HCT116 (cell line): ENCODE data around the gene ANO3. TPM values are rescaled to one million over a fixed set of nuclear protein-coding genes. Genes with fewer than 3 reads are reported as not detected.

ENCODE experiments used
- ATAC-seq: fragments of 200-7000 bp; cut with Tn5 transposase; 2 replicates; pipeline ENCODE4 v1.9.1; 2020; ENCODE audit warnings: mild to moderate bottlenecking, moderate library complexity
- BruUV-seq: library from RNA; stranded (reverse); fragments of 400-500 nt; replicated peaks from 2 replicates; lab custom pipeline; 2021; lab: Mats Ljungman, UMichigan
- CTCF ChIA-PET: fragments of 300-600 bp; sonication (Branson Sonifier 250); formaldehyde crosslinking; loops from one replicate; lab custom pipeline; 2021; ENCODE audit warnings: antibody characterized with exemption; lab: Charles Lee
- POLR2A ChIA-PET: fragments of 300-600, 350-600 bp; sonication (Branson Sonifier 250); formaldehyde crosslinking; loops from one replicate; lab custom pipeline; 2021; ENCODE audit warnings: antibody characterized with exemption; lab: Charles Lee
- RAD21 ChIA-PET, 2 experiments: fragments of 300-600 bp; sonication (Branson Sonifier 250); formaldehyde crosslinking; loops; one replicate each; lab custom pipeline; 2023; ENCODE audit warnings: low total read pairs in 2 of 2; ENCODE audit not compliant: uncharacterized antibody in 2 of 2, unreplicated experiment in 2 of 2, low non-redundant PET in 1 of 2; lab: Charles Lee
- DNase-seq: peaks from one replicate; pipeline ENCODE4 v3.0.0-alpha.2; 2010; ENCODE audit warnings: low read depth, low spot score
- H2AFZ ChIP-seq: fragments of 200-600 bp; shearing (Covaris generic), sonication (generic); 2 replicates; pipeline ENCODE4 v1.6.1; 2017; ENCODE audit warnings: low read depth, mixed run types, mixed read lengths, antibody characterized with exemption, low read length; ENCODE audit not compliant: poor library complexity, severe bottlenecking
- H3K27ac ChIP-seq: 2 replicates; pipeline ENCODE4 v1.5.1; 2012; ENCODE audit warnings: low read depth, low read length
- H3K27me3 ChIP-seq: fragments of 200-600 bp; sonication (generic); 2 replicates; pipeline ENCODE4 v1.6.1; 2016; ENCODE audit warnings: mixed run types, low read length, mixed read lengths; ENCODE audit not compliant: insufficient read depth
- H3K36me3 ChIP-seq, 2 experiments: fragments of 200-500 bp in 1 of 2; fragments of 200-600 bp in 1 of 2; sonication (Bioruptor generic) in 1 of 2; sonication (generic) in 1 of 2; 2 replicates each; pipeline versions ENCODE4 v1.5.1 to v1.6.1; 2014 to 2016; ENCODE audit warnings: low read length in 2 of 2, inconsistent platforms in 1 of 2, mixed read lengths in 1 of 2, mixed run types in 1 of 2; ENCODE audit not compliant: insufficient read depth in 2 of 2, control insufficient read depth in 1 of 2
- H3K4me1 ChIP-seq, 2 experiments: fragments of 200-600 bp in 1 of 2; sonication (generic) in 1 of 2; 2 replicates each; pipeline versions ENCODE4 v1.5.1 to v1.6.1; 2012 to 2017; ENCODE audit warnings: low read length in 2 of 2, inconsistent platforms in 1 of 2, mild to moderate bottlenecking in 1 of 2, mixed read lengths in 1 of 2, mixed run types in 1 of 2, moderate library complexity in 1 of 2; ENCODE audit not compliant: insufficient read depth in 2 of 2, control insufficient read depth in 1 of 2
- H3K4me2 ChIP-seq: fragments of 200-600 bp; sonication (generic); 2 replicates; pipeline ENCODE4 v1.6.1; 2017; ENCODE audit warnings: mixed run types, low read length, mixed read lengths
- H3K4me3 ChIP-seq, 2 experiments: fragments of 200-600 bp in 1 of 2; sonication (generic) in 1 of 2; replicated peaks in 1 of 2; 2 replicates each; pipeline ENCODE4 v1.5.1; 2011 to 2016; ENCODE audit warnings: low read length in 2 of 2, control low read depth in 1 of 2, low read depth in 1 of 2, mild to moderate bottlenecking in 1 of 2, mixed read lengths in 1 of 2, mixed run types in 1 of 2
- H3K79me2 ChIP-seq: fragments of 200-600 bp; sonication (generic); 2 replicates; pipeline ENCODE4 v1.6.1; 2017; ENCODE audit warnings: mild to moderate bottlenecking, mixed run types, low read length, moderate library complexity, mixed read lengths; ENCODE audit not compliant: insufficient read depth
- H3K9ac ChIP-seq: fragments of 200-600 bp; sonication (generic); 2 replicates; pipeline ENCODE4 v1.6.1; 2016; ENCODE audit warnings: low read length, mixed read lengths
- H3K9me2 ChIP-seq: fragments of 200-600 bp; sonication (generic), shearing (Covaris generic); 2 replicates; pipeline ENCODE4 v1.6.1; 2017; ENCODE audit warnings: mixed run types, mild to moderate bottlenecking, moderate library complexity; ENCODE audit not compliant: insufficient read depth
- H3K9me3 ChIP-seq, 2 experiments: fragments of 200-500 bp in 1 of 2; fragments of 200-600 bp in 1 of 2; sonication (Bioruptor generic) in 1 of 2; sonication (generic) in 1 of 2; 2 replicates each; pipeline ENCODE4 v1.6.1; 2014 to 2017; ENCODE audit warnings: low read length in 2 of 2, mixed read lengths in 2 of 2, inconsistent platforms in 1 of 2, low read depth in 1 of 2, mild to moderate bottlenecking in 1 of 2, mixed run types in 1 of 2, moderate library complexity in 1 of 2; ENCODE audit not compliant: control insufficient read depth in 1 of 2, insufficient read depth in 1 of 2
- H4K20me1 ChIP-seq: fragments of 200-600 bp; sonication (generic), shearing (Covaris generic); 2 replicates; pipeline ENCODE4 v1.6.1; 2017; ENCODE audit warnings: mixed run types, mild to moderate bottlenecking, moderate library complexity; ENCODE audit not compliant: insufficient read depth
- CTCF ChIP-seq, 3 experiments: fragments of 200-600 bp in 1 of 3; sonication (generic) in 1 of 3; IDR thresholded peaks in 2 of 3; conservative IDR thresholded peaks in 1 of 3; 2 replicates each; pipeline ENCODE4 v1.5.1; 2012 to 2017; ENCODE audit warnings: low read depth in 2 of 3, low read length in 2 of 3, antibody characterized with exemption in 1 of 3, borderline replicate concordance in 1 of 3, control low read depth in 1 of 3, mild to moderate bottlenecking in 1 of 3, mixed read lengths in 1 of 3, mixed run types in 1 of 3, moderate library complexity in 1 of 3; ENCODE audit not compliant: insufficient read depth in 1 of 3
- EGR1 ChIP-seq: IDR thresholded peaks from 2 replicates; pipeline ENCODE4 v1.6.1; 2012; ENCODE audit warnings: low read depth
- ELF1 ChIP-seq: IDR thresholded peaks from 2 replicates; pipeline ENCODE4 v1.6.1; 2012; ENCODE audit warnings: low read depth, borderline replicate concordance
- EZH2 ChIP-seq: fragments of 200-600 bp; sonication (generic); IDR thresholded peaks from 2 replicates; pipeline ENCODE4 v1.6.1; 2017; ENCODE audit warnings: antibody characterized with exemption, mixed run types
- MAX ChIP-seq: IDR thresholded peaks from 2 replicates; pipeline ENCODE4 v1.6.1; 2012
- POLR2A ChIP-seq: IDR thresholded peaks from 2 replicates; pipeline ENCODE4 v1.7.0; 2011; ENCODE audit warnings: borderline replicate concordance; ENCODE audit not compliant: insufficient read depth, insufficient read length; ENCODE audit errors: extremely low read depth
- RAD21 ChIP-seq: IDR thresholded peaks from 2 replicates; pipeline ENCODE4 v1.6.1; 2012; ENCODE audit warnings: low read depth, mild to moderate bottlenecking
- REST ChIP-seq: IDR thresholded peaks from 2 replicates; pipeline ENCODE4 v1.6.1; 2012; ENCODE audit warnings: low read depth
- SIN3A ChIP-seq: IDR thresholded peaks from 2 replicates; pipeline ENCODE4 v1.6.1; 2012; ENCODE audit warnings: low read depth
- SP1 ChIP-seq: IDR thresholded peaks from 2 replicates; pipeline ENCODE4 v1.6.1; 2012; ENCODE audit warnings: low read depth
- SRF ChIP-seq: IDR thresholded peaks from 2 replicates; pipeline ENCODE4 v1.6.1; 2012; ENCODE audit warnings: low read depth
- TCF7L2 ChIP-seq: IDR thresholded peaks from 2 replicates; pipeline ENCODE4 v1.7.0; 2011; ENCODE audit warnings: borderline replicate concordance, inconsistent platforms; ENCODE audit not compliant: insufficient read depth, insufficient read length; ENCODE audit errors: extremely low read depth
- YY1 ChIP-seq: IDR thresholded peaks from 2 replicates; pipeline ENCODE4 v1.6.1; 2011; ENCODE audit warnings: low read length, low read depth, moderate library complexity, mild to moderate bottlenecking; ENCODE audit not compliant: insufficient replicate concordance; ENCODE audit errors: extremely low read depth
- ZBTB33 ChIP-seq: IDR thresholded peaks from 2 replicates; pipeline ENCODE4 v1.6.1; 2011; ENCODE audit warnings: mild to moderate bottlenecking, low read length, moderate library complexity; ENCODE audit not compliant: insufficient replicate concordance; ENCODE audit errors: extremely low read depth
- ZFX ChIP-seq: fragments of 450-650 bp; IDR thresholded peaks from 2 replicates; pipeline ENCODE4 v1.6.1; 2017
- ZNF274 ChIP-seq: fragments of 200-500 bp; sonication (Bioruptor generic); IDR thresholded peaks from 2 replicates; pipeline ENCODE4 v1.6.1; 2014; ENCODE audit warnings: mild to moderate bottlenecking, low read depth, low read length, inconsistent platforms
- intact Hi-C: fragments of 100-400 bp; cut with micrococcal nuclease; formaldehyde crosslinking; loops from 2 replicates; pipeline ENCODE4 v1.10.0; 2022
- total RNA-seq: library from RNA; stranded (reverse); gene quantifications from one replicate; pipeline ENCODE4 v1.2.1, GENCODE V29; 2021; ENCODE audit not compliant: unreplicated experiment

The ANO3 gene
- total RNA-seq, 1 experiment from 2014 or later = not detected

GRCh38 chr11:26443617-26444016, 111.7 kb downstream of the ANO3 start:
- H3K79me2 ChIP-seq = no peaks in the 10 kb centered on the region
- no peaks in the 10 kb centered on the region for H3K4me1 ChIP-seq
- no peak overlapping the region for H2AFZ ChIP-seq
- H3K9me2 ChIP-seq = no peaks in the 10 kb centered on the region
- no peak for DNase-seq
- ChIA-PET POLR2A (no interaction called here), RAD21 (no interaction called here), CTCF (no interaction called here)
- no peaks in the 10 kb centered on the region for H3K27me3 ChIP-seq
- no peak overlapping the region for H3K4me3 ChIP-seq
- no peak overlapping the region for H3K9ac ChIP-seq
- no peak for ATAC-seq
- BruUV-seq = no TSS peak
- intact Hi-C loops = no loop called here
- H3K9me3 ChIP-seq = peaks cover 4 to 9% of the 10 kb centered on the region in 2 experiments; a peak in 2 of 4 replicates
- H3K36me3 ChIP-seq = no peaks in the 10 kb centered on the region
- H3K4me2 ChIP-seq = no peak overlapping the region
- no peak overlapping the region for H3K27ac ChIP-seq
- TF ChIP-seq EGR1 = no peak
- TF ChIP-seq RAD21 = no peak
- no peak for TF ChIP-seq ELF1
- TF ChIP-seq EZH2 = no peak
- TF ChIP-seq ZBTB33 = no peak
- TF ChIP-seq SRF = no peak
- no peak for TF ChIP-seq TCF7L2
- no peak for TF ChIP-seq POLR2A
- TF ChIP-seq SIN3A = no peak
- no peak for TF ChIP-seq ZNF274
- no peak for TF ChIP-seq CTCF (IDR thresholded peaks at IDR 0.05 in 2 of 3, conservative IDR thresholded peaks at IDR 0.05 in 1 of 3; ENCODE audit: borderline replicate concordance in 1 of 3, insufficient read depth in 1 of 3, low read depth in 2 of 3, low read length in 2 of 3)
- no peak for TF ChIP-seq YY1
- TF ChIP-seq MAX = no peak
- TF ChIP-seq ZFX = no peak
- TF ChIP-seq SP1 = no peak
- TF ChIP-seq REST = no peak
- TF ChIP-seq, all 23 proteins: peak for 0
- no peaks in the 10 kb centered on the region for H4K20me1 ChIP-seq
